ENCODE results near the gene ODF2L.

The ODF2L gene

DNA sequence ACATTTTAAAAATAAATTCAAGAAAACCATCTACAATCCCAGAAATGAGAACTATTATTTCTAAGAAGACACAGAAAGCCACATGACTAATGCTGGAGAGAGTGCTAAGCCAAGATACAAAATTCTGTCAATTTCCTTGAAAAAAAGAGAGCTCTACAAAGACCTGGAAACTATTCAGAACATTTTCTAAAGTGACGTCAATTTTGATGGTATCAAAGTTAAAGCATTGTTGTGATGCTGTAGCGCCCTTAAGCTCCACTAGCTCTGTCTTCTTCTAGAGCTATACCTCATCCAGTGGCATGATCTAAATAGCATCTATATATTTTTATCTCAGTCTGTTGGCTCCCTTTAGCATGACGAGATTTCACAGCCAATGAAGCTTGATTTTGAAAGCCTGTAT, 73.9 kb downstream of the ODF2L start:
- DNase-seq (ENCODE audit: low read depth in 1 of 2, low spot score in 1 of 2) = no peak

- no peak for DNase-seq (ENCODE audit: low read depth in 1 of 2, low spot score in 1 of 2)
These were observed 77.7 kb downstream of the ODF2L start for GRCh38 chr1:86318436-86318835.

DNA sequence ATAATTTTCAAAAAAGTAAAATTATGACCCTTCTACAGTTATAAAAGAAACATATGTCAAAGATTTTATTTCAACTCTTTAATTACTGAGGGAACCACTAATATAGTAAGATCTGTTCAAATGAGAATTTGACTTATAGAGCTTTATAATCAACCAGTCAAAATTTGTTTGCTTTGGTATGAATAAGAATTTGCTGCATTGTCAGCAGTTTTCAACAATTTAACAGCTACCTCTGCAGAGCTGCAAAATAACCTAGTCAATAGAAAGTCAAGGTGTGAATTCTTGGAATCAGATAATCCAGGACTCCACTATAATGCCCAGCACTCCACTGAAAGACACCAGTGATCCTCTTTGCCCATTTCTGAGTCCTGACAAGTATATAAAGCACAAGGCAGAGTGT, 78.2 kb downstream of the ODF2L start:
- DNase-seq (ENCODE audit: low read depth in 1 of 2, low spot score in 1 of 2) = no peak

DNA sequence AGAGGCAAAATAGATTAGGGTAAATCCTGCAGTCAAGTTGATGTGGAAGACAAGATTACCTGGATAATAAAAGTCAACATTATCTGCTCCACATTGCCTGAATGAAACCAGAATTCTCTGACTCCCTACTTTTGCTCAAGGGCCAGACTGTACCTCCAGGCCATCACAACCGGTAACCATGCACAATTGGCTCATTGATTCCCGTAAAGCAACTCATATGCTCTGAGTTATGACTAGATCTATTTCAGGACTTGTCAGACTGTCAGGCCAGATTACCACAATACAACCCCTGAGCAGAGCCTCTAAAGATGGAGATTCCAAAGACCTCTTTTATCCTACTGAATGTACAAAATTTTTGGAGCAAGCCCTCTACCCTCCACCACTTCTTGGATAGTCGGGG, 90.4 kb downstream of the ODF2L start:
- DNase-seq (ENCODE audit: low read depth in 1 of 2, low spot score in 1 of 2) = no peak

GRCh38 chr1:86303041-86303690, 93.0 kb downstream of the ODF2L start:
- DNase-seq (ENCODE audit: low read depth in 1 of 2, low spot score in 1 of 2) = no peak
